ENCODE measurements around the gene RACK1. TPM values are rescaled to one million over a fixed set of nuclear protein-coding genes. Genes with fewer than 3 reads are reported as not detected.

Gene RACK1
- total and polyA plus RNA-seq, 2 of the 13 experiments (the other 11 are each of a cell fraction or from before 2014, with no cell fraction given), result 2,514 to 6,141 TPM

- peak; percentile 39; the same call in 1 of the 2 replicates for TF ChIP-seq HNF1B (CRISPR knock-in tag; IDR thresholded peaks at IDR 0.05)
- TF ChIP-seq ZNF576 (CRISPR knock-in tag; IDR thresholded peaks at IDR 0.05), result no peak
- TF ChIP-seq MYC (CRISPR knock-in tag; IDR thresholded peaks at IDR 0.05; ENCODE audit: borderline replicate concordance), result peak; percentile 71; the same call in 1 of the 2 replicates
- TF ChIP-seq HMGXB3 (CRISPR knock-in tag; IDR thresholded peaks at IDR 0.05; ENCODE audit: borderline replicate concordance), result no peak
- 0 out of 2 replicates have a peak, but pooled peaks have one; percentile 24 for TF ChIP-seq ERF (CRISPR knock-in tag; IDR thresholded peaks at IDR 0.05)
- peak; percentile 75; the same call in 1 of the 2 replicates for TF ChIP-seq ZNF776 (CRISPR knock-in tag; IDR thresholded peaks at IDR 0.05)
- TF ChIP-seq ZNF639 (CRISPR knock-in tag; conservative IDR thresholded peaks at IDR 0.05), result no peak; the same call in 1 of the 2 replicates
- no peak for TF ChIP-seq CTCF (CRISPR knock-in tag; IDR thresholded peaks at IDR 0.05)
- 0 out of 2 replicates have a peak, but pooled peaks have one; percentile 15 for TF ChIP-seq POGK (CRISPR knock-in tag; conservative IDR thresholded peaks at IDR 0.05)
- 0 out of 2 replicates have a peak, but pooled peaks have one; percentile 64 for TF ChIP-seq ZBTB43 (CRISPR knock-in tag; conservative IDR thresholded peaks at IDR 0.05)
- TF ChIP-seq ZNF143 (CRISPR knock-in tag; IDR thresholded peaks at IDR 0.05), result peak; percentile 46; the same call in 1 of the 2 replicates
- peak; percentile 81; the same call in 1 of the 2 replicates for TF ChIP-seq ZNF878 (CRISPR knock-in tag; IDR thresholded peaks at IDR 0.05)
Measured at GRCh38 chr5:181261320-181262049, 17.8 kb upstream of the RACK1 start (continued).

All from HepG2 (cell line).